Suprapubic skin (tissue), 4 donors: ENCODE measurements around the gene TTPAL.

Source experiments
- POLR2A ChIP-seq, 2 donors: fragments of 450-650 bp; IDR thresholded peaks; one replicate each; pipeline ENCODE4 v1.6.1; 2017; ENCODE audit warnings: antibody characterized with exemption in 2 of 2, mild to moderate bottlenecking in 2 of 2, moderate library complexity in 2 of 2
- POLR2AphosphoS5 ChIP-seq, 3 donors: sonication (generic); formaldehyde crosslinking; IDR thresholded peaks; one replicate each; pipeline ENCODE4 v1.6.1; 2017; ENCODE audit warnings: antibody characterized with exemption in 3 of 3
- TF ChIP-seq, protein P1 (sequence below), 2 donors: fragments of 200-600 bp in 1 of 2; fragments of 450-650 bp in 1 of 2; sonication (generic) in 1 of 2; IDR thresholded peaks; one replicate each; pipeline ENCODE4 v1.5.1; 2016 to 2019; ENCODE audit warnings: antibody characterized with exemption in 2 of 2, mild to moderate bottlenecking in 1 of 2, moderate library complexity in 1 of 2

DNA sequence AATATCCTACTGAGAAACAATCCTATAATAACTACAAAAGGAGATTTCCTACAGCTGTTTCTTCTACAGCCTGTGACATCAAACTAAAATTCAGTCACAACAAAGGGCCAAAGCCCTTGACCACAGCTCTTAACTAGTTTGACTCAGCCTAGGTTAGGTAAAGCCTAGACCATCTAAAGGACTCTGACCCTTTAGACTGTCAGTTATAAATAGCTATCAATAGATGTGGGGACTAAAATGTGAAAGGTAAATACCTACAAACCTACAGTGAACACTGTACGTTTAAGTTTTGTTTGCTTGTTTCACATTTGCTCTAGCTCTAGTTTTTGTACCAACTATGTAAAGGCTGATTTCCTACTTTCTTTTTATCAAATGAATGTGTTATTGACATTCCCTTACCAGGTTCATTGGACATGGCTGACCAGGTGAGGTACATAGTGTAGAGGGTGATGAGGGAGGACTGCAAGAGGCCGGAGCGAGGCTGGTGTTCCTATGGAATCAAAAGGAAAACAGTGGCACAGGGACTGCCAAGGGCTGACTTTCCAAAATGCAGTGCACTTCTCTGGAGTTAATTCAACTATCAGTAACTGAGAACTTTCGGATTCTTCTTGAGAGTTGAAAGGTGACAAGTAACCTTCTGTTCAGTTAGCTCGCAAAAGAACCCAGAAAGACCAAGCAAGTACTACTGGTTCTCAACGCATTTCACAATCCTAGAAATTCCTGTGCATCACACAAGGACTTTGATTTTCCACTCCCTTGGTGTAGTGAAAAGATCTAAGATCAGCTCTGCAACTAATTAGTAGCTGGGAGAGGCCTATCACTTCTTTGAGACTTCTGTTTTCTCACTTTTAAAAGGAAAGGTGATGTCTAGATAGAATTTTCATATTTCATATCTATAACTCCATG is 29.0 kb downstream of the TTPAL start:
- TF ChIP-seq, protein P1, sequence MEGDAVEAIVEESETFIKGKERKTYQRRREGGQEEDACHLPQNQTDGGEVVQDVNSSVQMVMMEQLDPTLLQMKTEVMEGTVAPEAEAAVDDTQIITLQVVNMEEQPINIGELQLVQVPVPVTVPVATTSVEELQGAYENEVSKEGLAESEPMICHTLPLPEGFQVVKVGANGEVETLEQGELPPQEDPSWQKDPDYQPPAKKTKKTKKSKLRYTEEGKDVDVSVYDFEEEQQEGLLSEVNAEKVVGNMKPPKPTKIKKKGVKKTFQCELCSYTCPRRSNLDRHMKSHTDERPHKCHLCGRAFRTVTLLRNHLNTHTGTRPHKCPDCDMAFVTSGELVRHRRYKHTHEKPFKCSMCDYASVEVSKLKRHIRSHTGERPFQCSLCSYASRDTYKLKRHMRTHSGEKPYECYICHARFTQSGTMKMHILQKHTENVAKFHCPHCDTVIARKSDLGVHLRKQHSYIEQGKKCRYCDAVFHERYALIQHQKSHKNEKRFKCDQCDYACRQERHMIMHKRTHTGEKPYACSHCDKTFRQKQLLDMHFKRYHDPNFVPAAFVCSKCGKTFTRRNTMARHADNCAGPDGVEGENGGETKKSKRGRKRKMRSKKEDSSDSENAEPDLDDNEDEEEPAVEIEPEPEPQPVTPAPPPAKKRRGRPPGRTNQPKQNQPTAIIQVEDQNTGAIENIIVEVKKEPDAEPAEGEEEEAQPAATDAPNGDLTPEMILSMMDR (IDR thresholded peaks at IDR 0.05): no peak
- TF ChIP-seq POLR2AphosphoS5 (IDR thresholded peaks at IDR 0.05): no peak
- TF ChIP-seq POLR2A (IDR thresholded peaks at IDR 0.05): no peak
